DMS153 (cell line): Measurements from ENCODE around the gene RNU2-1.
"Not testable (repeated sequence)": the region's sequence is repeated elsewhere in the genome, so short reads cannot be mapped to it uniquely, and the experiment has no call there.

ENCODE experiments used
- DNase-seq: peaks from one replicate; lab custom pipeline; 2025; lab: John Stamatoyannopoulos, UW

RNU2-1 gene

GRCh38 chr17:43233877-43234276 lies at the start of gene RNU2-1:
TSS of gene RNU2-1 (minus strand) at chr17:43233977.
- not testable (repeated sequence) for DNase-seq

- DNase-seq: not testable (repeated sequence)
Measured at GRCh38 chr17:43272914-43273313, 39.1 kb upstream of the RNU2-1 start.

- DNase-seq: not testable (repeated sequence)
Measured at GRCh38 chr17:43272483-43272882, 38.7 kb upstream of the RNU2-1 start.

GRCh38 chr17:43270552-43271504 lies 37.1 kb upstream of the RNU2-1 start:
- DNase-seq: not testable (repeated sequence)

GRCh38 chr17:43246456-43246855 lies 12.7 kb upstream of the RNU2-1 start:
- DNase-seq: not testable (repeated sequence)

GRCh38 chr17:43240596-43241352 lies 7.0 kb upstream of the RNU2-1 start:
- DNase-seq: not testable (repeated sequence)

- not testable (repeated sequence) for DNase-seq
Measured at GRCh38 chr17:43239597-43239996, 5.8 kb upstream of the RNU2-1 start.

GRCh38 chr17:43233263-43233662 lies 514 bp downstream of the RNU2-1 start:
- DNase-seq: not testable (repeated sequence)

- not testable (repeated sequence) for DNase-seq
Measured at GRCh38 chr17:43232021-43232699, 1.6 kb downstream of the RNU2-1 start.

- DNase-seq: not testable (repeated sequence)
Measured at GRCh38 chr17:43231205-43232020, 2.4 kb downstream of the RNU2-1 start.

GRCh38 chr17:43228020-43228782 lies 5.6 kb downstream of the RNU2-1 start, which contains the start of gene CCDC200:
TSS of gene CCDC200 (minus strand) at chr17:43228623. CDS start at chr17:43228554, 69 bp downstream.
- not testable (repeated sequence) for DNase-seq

GRCh38 chr17:43226393-43226792 lies 7.4 kb downstream of the RNU2-1 start:
- no peak for DNase-seq

- no peak for DNase-seq
Measured at GRCh38 chr17:43224146-43224705, 9.6 kb downstream of the RNU2-1 start.

- DNase-seq: no peak
Measured at GRCh38 chr17:43220511-43221125, 13.2 kb downstream of the RNU2-1 start.

GRCh38 chr17:43219746-43220380 lies 13.9 kb downstream of the RNU2-1 start:
- DNase-seq: no peak

- DNase-seq: no peak
Measured at GRCh38 chr17:43219001-43219400, 14.8 kb downstream of the RNU2-1 start.

- no peak for DNase-seq
Measured at GRCh38 chr17:43217614-43218087, 16.1 kb downstream of the RNU2-1 start.

GRCh38 chr17:43216762-43217613 lies 16.8 kb downstream of the RNU2-1 start:
- DNase-seq: no peak
